ENCODE data around the gene MFNG. TPM values are rescaled to one million over a fixed set of nuclear protein-coding genes. Genes with fewer than 3 reads are reported as not detected.

MFNG gene
- total RNA-seq, 1 experiment from 2014 or later, result 4.5 TPM

- no peak for TF ChIP-seq REST (IDR thresholded peaks at IDR 0.05; ENCODE audit: low read depth)
Observed at GRCh38 chr22:37481347-37481907, 4.8 kb downstream of the MFNG start (continued).

DNA sequence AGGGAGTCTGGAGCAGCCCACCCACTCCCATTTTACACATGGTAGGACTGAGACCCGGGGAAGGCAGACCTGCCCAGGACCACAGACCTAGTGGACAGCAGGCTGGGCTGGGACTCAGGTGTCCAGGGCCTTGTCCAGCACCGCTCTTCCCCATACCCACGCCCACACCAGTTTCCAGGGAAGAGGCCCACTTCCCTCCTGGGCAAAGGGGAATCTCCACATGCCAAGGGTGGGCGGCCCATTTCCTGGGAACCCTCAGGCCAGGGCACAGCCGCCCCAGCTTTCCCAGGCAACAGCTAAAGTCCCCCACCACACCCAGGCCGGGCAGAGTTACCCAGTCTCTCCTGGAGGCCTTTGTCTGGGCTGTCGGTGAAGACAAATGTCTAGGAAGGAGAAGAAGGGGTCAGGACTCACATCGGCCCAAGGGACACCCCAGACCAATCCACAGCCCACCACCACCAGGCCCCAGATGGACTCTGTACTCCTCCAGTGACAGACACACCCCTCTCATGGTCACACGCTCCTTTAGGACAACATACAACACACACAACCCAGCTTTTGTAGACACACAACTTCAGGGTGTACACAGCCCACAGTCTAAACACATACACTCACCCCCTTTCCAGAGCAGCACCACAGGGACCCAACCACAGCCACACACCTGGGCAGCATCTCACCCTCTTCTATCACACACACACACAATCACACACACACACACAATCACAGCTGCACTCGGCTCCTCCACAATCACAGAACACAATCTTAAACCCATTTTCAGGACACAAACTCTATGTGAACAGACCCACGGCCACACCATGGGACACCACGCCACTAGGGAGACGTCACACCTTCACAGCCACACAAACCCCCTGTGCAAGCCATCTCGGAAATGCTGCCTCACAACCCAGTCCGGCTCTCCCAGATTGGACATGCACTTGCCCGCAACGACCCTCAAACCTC, 5.5 kb downstream of the MFNG start:
- H3K4me1 ChIP-seq (ENCODE audit: control insufficient read depth in 1 of 2, insufficient read depth in 2 of 2, low read length in 2 of 2), result peaks cover 15 to 38% of the 10 kb centered on the region in 2 experiments
- H2AFZ ChIP-seq (ENCODE audit: low read depth, low read length, poor library complexity, severe bottlenecking), result no peak overlapping the region
- POLR2A ChIA-PET, result no interaction called here
- ATAC-seq (no peak), DNase-seq (ENCODE audit: low read depth, low spot score) (no peak)
- H3K9ac ChIP-seq (ENCODE audit: low read length), result no peak overlapping the region
- H3K27me3 ChIP-seq (ENCODE audit: insufficient read depth, low read length), result no peaks in the 10 kb centered on the region
- CTCF ChIA-PET, result no interaction called here
- no peaks in the 10 kb centered on the region for H3K79me2 ChIP-seq (ENCODE audit: insufficient read depth, low read length)
- no peaks in the 10 kb centered on the region for H3K9me3 ChIP-seq (ENCODE audit: control insufficient read depth in 1 of 2, insufficient read depth in 1 of 2, low read depth in 1 of 2, low read length in 2 of 2)
- intact Hi-C loops (cut with micrococcal nuclease), result no loop called here
- no peak overlapping the region for H3K27ac ChIP-seq (ENCODE audit: low read depth, low read length)
- H3K4me3 ChIP-seq (replicated peaks in 1 of 2; ENCODE audit: low read depth in 1 of 2, low read length in 2 of 2), result no peak overlapping the region
- no peaks in the 10 kb centered on the region for H3K9me2 ChIP-seq (ENCODE audit: insufficient read depth)
- BruUV-seq (replicated peaks), result no TSS peak
- TF ChIP-seq CBX3 (IDR thresholded peaks at IDR 0.05; ENCODE audit: low read depth) (no peak), JUND (IDR thresholded peaks at IDR 0.05) (no peak), ELF1 (IDR thresholded peaks at IDR 0.05; ENCODE audit: borderline replicate concordance, low read depth) (no peak), YY1 (IDR thresholded peaks at IDR 0.05; ENCODE audit: extremely low read depth, insufficient replicate concordance, low read depth, low read length) (no peak), POLR2A (IDR thresholded peaks at IDR 0.05; ENCODE audit: borderline replicate concordance, extremely low read depth, insufficient read depth, insufficient read length) (no peak), SP1 (IDR thresholded peaks at IDR 0.05; ENCODE audit: low read depth) (no peak), TCF7L2 (IDR thresholded peaks at IDR 0.05; ENCODE audit: borderline replicate concordance, extremely low read depth, insufficient read depth, insufficient read length) (no peak), REST (IDR thresholded peaks at IDR 0.05; ENCODE audit: low read depth) (no peak), ZNF274 (IDR thresholded peaks at IDR 0.05; ENCODE audit: low read depth, low read length) (no peak), EGR1 (IDR thresholded peaks at IDR 0.05; ENCODE audit: low read depth) (no peak), SRF (IDR thresholded peaks at IDR 0.05; ENCODE audit: low read depth) (no peak)
- TF ChIP-seq, protein P1, sequence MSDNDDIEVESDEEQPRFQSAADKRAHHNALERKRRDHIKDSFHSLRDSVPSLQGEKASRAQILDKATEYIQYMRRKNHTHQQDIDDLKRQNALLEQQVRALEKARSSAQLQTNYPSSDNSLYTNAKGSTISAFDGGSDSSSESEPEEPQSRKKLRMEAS (IDR thresholded peaks at IDR 0.05), result no peak
- RAD21 ChIA-PET (ENCODE audit: low non-redundant PET in 1 of 2, low total read pairs in 2 of 2, uncharacterized antibody in 2 of 2, unreplicated experiment in 2 of 2), result no interaction called here
- H3K4me2 ChIP-seq (ENCODE audit: low read length), result no peak overlapping the region
- H4K20me1 ChIP-seq (ENCODE audit: insufficient read depth), result no peaks in the 10 kb centered on the region
- H3K36me3 ChIP-seq (ENCODE audit: control insufficient read depth in 1 of 2, insufficient read depth in 2 of 2, low read length in 2 of 2), result no peaks in the 10 kb centered on the region

Measured in HCT116 (cell line).